IPS-15b (cell line): ENCODE data around the gene ANO10.
"Not testable (repeated sequence)": the region's sequence is repeated elsewhere in the genome, so short reads cannot be mapped to it uniquely, and the experiment has no call there.

Experiments used
- H3K27me3 ChIP-seq: one replicate; pipeline ENCODE4 v1.6.1; 2013; ENCODE audit warnings: low read length; ENCODE audit not compliant: control insufficient read depth, insufficient read depth
- H3K36me3 ChIP-seq: one replicate; pipeline ENCODE4 v1.6.1; 2013; ENCODE audit warnings: low read length; ENCODE audit not compliant: control insufficient read depth, insufficient read depth
- H3K4me1 ChIP-seq: one replicate; pipeline ENCODE4 v1.6.1; 2013; ENCODE audit warnings: mild to moderate bottlenecking, low read length; ENCODE audit not compliant: control insufficient read depth, insufficient read depth
- H3K4me3 ChIP-seq: one replicate; pipeline ENCODE4 v1.5.1; 2013; ENCODE audit warnings: low read depth, low read length
- H3K9ac ChIP-seq: one replicate; pipeline ENCODE4 v1.6.1; 2013; ENCODE audit warnings: low read depth, mild to moderate bottlenecking, low read length
- H3K9me3 ChIP-seq: one replicate; pipeline ENCODE4 v1.6.1; 2013; ENCODE audit warnings: mild to moderate bottlenecking, low read length; ENCODE audit not compliant: control insufficient read depth, insufficient read depth

ANO10 gene

GRCh38 chr3:43363621-43364266 is 258.1 kb downstream of the ANO10 start:
- Histone ChIP-seq H3K9me3 (no peaks in the 10 kb centered on the region), H3K4me1 (peaks cover 7% of the 10 kb centered on the region), H3K4me3 (no peak overlapping the region), H3K9ac (no peak overlapping the region), H3K27me3 (no peaks in the 10 kb centered on the region), H3K36me3 (peaks cover 20% of the 10 kb centered on the region)

- H3K36me3 ChIP-seq: peaks cover 20% of the 10 kb centered on the region
- no peaks in the 10 kb centered on the region for H3K9me3 ChIP-seq
- peaks cover 7% of the 10 kb centered on the region for H3K4me1 ChIP-seq
- H3K9ac ChIP-seq: no peak overlapping the region
- H3K4me3 ChIP-seq: no peak overlapping the region
- H3K27me3 ChIP-seq: no peaks in the 10 kb centered on the region
Observed at GRCh38 chr3:43362961-43363360, 258.9 kb downstream of the ANO10 start.

- no peaks in the 10 kb centered on the region for H3K9me3 ChIP-seq
- peaks cover 16% of the 10 kb centered on the region for H3K36me3 ChIP-seq
- H3K4me3 ChIP-seq: no peak overlapping the region
- no peak overlapping the region for H3K9ac ChIP-seq
- peaks cover 7% of the 10 kb centered on the region for H3K4me1 ChIP-seq
- no peaks in the 10 kb centered on the region for H3K27me3 ChIP-seq
Observed at GRCh38 chr3:43362183-43362582, 259.6 kb downstream of the ANO10 start.

- Histone ChIP-seq H3K9ac (no peak overlapping the region), H3K4me1 (peaks cover 7% of the 10 kb centered on the region)
Observed at GRCh38 chr3:43361077-43361476, 260.7 kb downstream of the ANO10 start.

GRCh38 chr3:43356033-43356432 is 265.8 kb downstream of the ANO10 start:
- not testable (repeated sequence) for H3K9me3 ChIP-seq, H3K27me3 ChIP-seq, H3K4me1 ChIP-seq

More at GRCh38 chr3:43361077-43361476, 260.7 kb downstream of the ANO10 start:
- Histone ChIP-seq H3K27me3 (peaks cover 2% of the 10 kb centered on the region), H3K9me3 (no peaks in the 10 kb centered on the region), H3K36me3 (peaks cover 5% of the 10 kb centered on the region), H3K4me3 (no peak overlapping the region)

GRCh38 chr3:43353923-43354670 is 267.7 kb downstream of the ANO10 start:
- Histone ChIP-seq H3K36me3 (no peaks in the 10 kb centered on the region), H3K27me3 (peaks cover 7% of the 10 kb centered on the region), H3K9ac (no peak overlapping the region), H3K4me3 (no peak overlapping the region), H3K4me1 (no peaks in the 10 kb centered on the region), H3K9me3 (no peaks in the 10 kb centered on the region)

More at GRCh38 chr3:43356033-43356432, 265.8 kb downstream of the ANO10 start:
- H3K9ac ChIP-seq, H3K36me3 ChIP-seq, H3K4me3 ChIP-seq: not testable (repeated sequence)

GRCh38 chr3:43353393-43353792 is 268.4 kb downstream of the ANO10 start:
- Histone ChIP-seq H3K27me3 (peaks cover 7% of the 10 kb centered on the region), H3K4me1 (no peaks in the 10 kb centered on the region), H3K36me3 (no peaks in the 10 kb centered on the region), H3K4me3 (no peak overlapping the region), H3K9ac (no peak overlapping the region), H3K9me3 (no peaks in the 10 kb centered on the region)

GRCh38 chr3:43349716-43350115 is 272.1 kb downstream of the ANO10 start:
- H3K9ac ChIP-seq: no peak overlapping the region
- H3K36me3 ChIP-seq: peaks cover 8% of the 10 kb centered on the region

GRCh38 chr3:43348852-43349574 is 272.8 kb downstream of the ANO10 start:
- Histone ChIP-seq H3K9ac (no peak overlapping the region), H3K36me3 (peaks cover 8% of the 10 kb centered on the region), H3K4me1 (peaks cover 4% of the 10 kb centered on the region), H3K9me3 (no peaks in the 10 kb centered on the region), H3K27me3 (peaks cover 5% of the 10 kb centered on the region), H3K4me3 (no peak overlapping the region)

More at GRCh38 chr3:43349716-43350115, 272.1 kb downstream of the ANO10 start:
- Histone ChIP-seq H3K27me3 (peaks cover 5% of the 10 kb centered on the region), H3K4me3 (no peak overlapping the region), H3K9me3 (no peaks in the 10 kb centered on the region), H3K4me1 (no peaks in the 10 kb centered on the region)

- Histone ChIP-seq H3K4me1 (peaks cover 9% of the 10 kb centered on the region), H3K36me3 (peaks cover 8% of the 10 kb centered on the region), H3K9me3 (no peaks in the 10 kb centered on the region), H3K27me3 (peaks cover 5% of the 10 kb centered on the region), H3K4me3 (no peak overlapping the region), H3K9ac (no peak overlapping the region)
Observed at GRCh38 chr3:43348350-43348749, 273.5 kb downstream of the ANO10 start.

GRCh38 chr3:43347774-43348173 is 274.0 kb downstream of the ANO10 start:
- Histone ChIP-seq H3K36me3 (peaks cover 8% of the 10 kb centered on the region), H3K4me3 (no peak overlapping the region), H3K4me1 (peaks cover 15% of the 10 kb centered on the region), H3K9ac (no peak overlapping the region), H3K27me3 (peaks cover 5% of the 10 kb centered on the region), H3K9me3 (no peaks in the 10 kb centered on the region)
